IPS-18a (cell line): ENCODE results near the gene DIPK1B.
A peak's percentile ranks its signal among the peaks of the same experiment; 100 is the strongest.

Source experiments
- H3K27ac ChIP-seq: one replicate; pipeline ENCODE4 v1.5.1; 2013; ENCODE audit warnings: low read length
- H3K27me3 ChIP-seq: one replicate; pipeline ENCODE4 v1.6.1; 2013; ENCODE audit warnings: mild to moderate bottlenecking, low read length; ENCODE audit not compliant: control insufficient read depth, insufficient read depth
- H3K36me3 ChIP-seq: one replicate; pipeline ENCODE4 v1.6.1; 2013; ENCODE audit warnings: low read depth, low read length; ENCODE audit not compliant: control insufficient read depth
- H3K4me1 ChIP-seq: one replicate; pipeline ENCODE4 v1.6.1; 2013; ENCODE audit warnings: low read depth, low read length; ENCODE audit not compliant: control insufficient read depth
- H3K4me3 ChIP-seq: one replicate; pipeline ENCODE4 v1.5.1; 2013; ENCODE audit warnings: low read length
- H3K9ac ChIP-seq: one replicate; pipeline ENCODE4 v1.6.1; 2013; ENCODE audit warnings: mild to moderate bottlenecking, low read length, moderate library complexity
- H3K9me3 ChIP-seq: one replicate; pipeline ENCODE4 v1.6.1; 2013; ENCODE audit warnings: low read depth, low read length; ENCODE audit not compliant: control insufficient read depth

DIPK1B gene

GRCh38 chr9:136720898-136721338, 8.5 kb downstream of the DIPK1B start:
- no peak overlapping the region for H3K27ac ChIP-seq
- peaks cover 20% of the 10 kb centered on the region for H3K36me3 ChIP-seq
- no peaks in the 10 kb centered on the region for H3K27me3 ChIP-seq
- no peaks in the 10 kb centered on the region for H3K9me3 ChIP-seq
- H3K9ac ChIP-seq = no peak overlapping the region
- H3K4me1 ChIP-seq = peaks cover 9% of the 10 kb centered on the region
- no peak overlapping the region for H3K4me3 ChIP-seq

DNA sequence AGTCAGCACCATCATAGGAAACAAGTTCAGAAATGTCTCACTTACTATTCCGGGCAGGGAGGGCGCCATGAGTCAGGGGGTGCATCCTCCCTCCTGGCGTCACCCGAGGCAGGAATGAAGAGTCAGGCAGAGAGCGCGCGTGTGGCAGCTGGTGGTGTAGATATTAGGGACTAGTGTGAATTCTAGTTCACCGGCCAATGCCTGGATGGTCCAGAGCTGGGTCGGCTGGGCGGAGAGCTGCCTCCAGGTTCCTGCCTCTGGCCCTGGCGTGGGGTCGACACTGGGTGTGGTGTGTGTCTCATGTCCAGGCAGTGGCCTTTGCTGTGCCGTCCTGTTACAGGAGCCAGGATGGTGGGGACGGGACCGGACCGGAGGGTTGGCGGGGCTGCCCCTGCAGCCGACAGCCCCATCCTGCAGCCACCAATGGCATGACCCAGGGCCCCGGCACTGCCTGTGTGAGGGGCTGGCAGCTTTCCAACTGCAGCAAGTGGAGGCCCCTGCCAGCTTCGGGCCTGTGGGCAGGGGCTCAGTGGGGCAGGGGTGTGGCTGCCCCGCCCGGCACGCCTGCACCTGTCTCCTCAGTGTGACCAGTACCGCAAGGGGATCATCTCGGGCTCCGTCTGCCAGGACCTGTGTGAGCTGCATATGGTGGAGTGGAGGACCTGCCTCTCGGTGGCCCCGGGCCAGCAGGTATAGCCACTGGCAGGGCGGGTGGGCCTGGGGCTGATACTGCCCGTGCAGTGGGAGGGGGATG, 9.1 kb downstream of the DIPK1B start:
- H3K4me3 ChIP-seq = no peak overlapping the region
- peaks cover 25% of the 10 kb centered on the region for H3K36me3 ChIP-seq
- no peaks in the 10 kb centered on the region for H3K27me3 ChIP-seq
- peaks cover 14% of the 10 kb centered on the region for H3K4me1 ChIP-seq
- H3K9me3 ChIP-seq = no peaks in the 10 kb centered on the region
- H3K27ac ChIP-seq = no peak overlapping the region
- no peak overlapping the region for H3K9ac ChIP-seq

DNA sequence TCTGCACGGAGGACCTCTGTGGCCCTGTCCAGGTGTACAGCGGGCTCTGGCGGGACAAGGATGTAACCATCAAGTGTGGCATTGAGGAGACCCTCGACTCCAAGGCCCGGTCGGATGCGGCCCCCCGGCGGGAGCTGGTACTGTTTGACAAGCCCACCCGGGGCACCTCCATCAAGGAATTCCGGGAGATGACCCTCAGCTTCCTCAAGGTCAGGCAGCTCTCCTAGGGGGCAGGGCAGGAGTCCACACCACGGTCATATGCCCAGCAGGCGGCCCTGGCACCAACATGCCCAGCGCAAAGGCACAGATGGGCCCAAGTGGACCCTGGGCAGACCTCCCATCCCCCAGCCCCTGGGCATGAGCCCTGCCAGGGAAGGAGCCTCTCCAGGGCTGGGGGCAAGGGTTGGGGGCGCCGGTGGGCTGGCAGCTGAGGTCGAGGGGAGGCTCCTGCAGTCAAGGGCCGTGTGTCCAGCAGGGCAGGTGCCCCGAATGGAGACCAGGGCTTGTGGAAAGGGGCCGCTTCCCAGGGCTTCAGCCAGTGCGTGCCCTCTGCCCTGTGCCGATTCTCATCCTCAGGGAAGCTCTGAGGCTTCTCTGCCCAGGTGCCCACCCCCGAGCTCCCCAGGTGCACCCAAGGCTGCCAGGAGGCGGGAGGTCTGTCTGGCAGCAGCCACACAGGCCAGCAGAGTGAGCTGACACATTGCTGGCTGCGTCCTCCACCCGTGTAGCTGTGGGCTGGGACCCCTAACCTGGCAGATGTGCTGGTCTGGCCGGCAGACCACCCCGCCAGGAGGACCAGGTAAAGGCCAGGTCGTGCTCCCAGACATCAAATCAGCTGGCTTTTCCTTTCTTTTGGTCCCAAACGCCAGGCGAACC, 10.0 kb downstream of the DIPK1B start:
- H3K9ac ChIP-seq = no peak overlapping the region
- no peaks in the 10 kb centered on the region for H3K27me3 ChIP-seq
- no peak overlapping the region for H3K4me3 ChIP-seq
- H3K27ac ChIP-seq = no peak overlapping the region
- no peaks in the 10 kb centered on the region for H3K9me3 ChIP-seq
- H3K36me3 ChIP-seq = peaks cover 28% of the 10 kb centered on the region
- H3K4me1 ChIP-seq = peaks cover 17% of the 10 kb centered on the region

DNA sequence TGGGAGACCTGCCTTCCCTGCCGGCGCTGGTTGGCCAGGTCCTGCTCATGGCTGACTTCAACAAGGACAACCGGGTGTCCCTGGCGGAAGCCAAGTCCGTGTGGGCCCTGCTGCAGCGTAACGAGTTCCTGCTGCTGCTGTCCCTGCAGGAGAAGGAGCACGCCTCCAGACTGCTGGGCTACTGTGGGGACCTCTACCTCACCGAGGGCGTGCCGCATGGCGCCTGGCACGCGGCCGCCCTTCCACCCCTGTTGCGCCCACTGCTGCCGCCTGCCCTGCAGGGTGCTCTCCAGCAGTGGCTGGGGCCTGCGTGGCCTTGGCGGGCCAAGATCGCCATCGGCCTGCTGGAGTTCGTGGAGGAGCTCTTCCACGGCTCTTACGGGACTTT, 10.6 kb downstream of the DIPK1B start:
- Histone ChIP-seq H3K4me1 (peaks cover 17% of the 10 kb centered on the region), H3K9me3 (no peaks in the 10 kb centered on the region), H3K4me3 (no peak overlapping the region), H3K27ac (no peak overlapping the region), H3K36me3 (peaks cover 28% of the 10 kb centered on the region), H3K9ac (no peak overlapping the region), H3K27me3 (no peaks in the 10 kb centered on the region)

DNA sequence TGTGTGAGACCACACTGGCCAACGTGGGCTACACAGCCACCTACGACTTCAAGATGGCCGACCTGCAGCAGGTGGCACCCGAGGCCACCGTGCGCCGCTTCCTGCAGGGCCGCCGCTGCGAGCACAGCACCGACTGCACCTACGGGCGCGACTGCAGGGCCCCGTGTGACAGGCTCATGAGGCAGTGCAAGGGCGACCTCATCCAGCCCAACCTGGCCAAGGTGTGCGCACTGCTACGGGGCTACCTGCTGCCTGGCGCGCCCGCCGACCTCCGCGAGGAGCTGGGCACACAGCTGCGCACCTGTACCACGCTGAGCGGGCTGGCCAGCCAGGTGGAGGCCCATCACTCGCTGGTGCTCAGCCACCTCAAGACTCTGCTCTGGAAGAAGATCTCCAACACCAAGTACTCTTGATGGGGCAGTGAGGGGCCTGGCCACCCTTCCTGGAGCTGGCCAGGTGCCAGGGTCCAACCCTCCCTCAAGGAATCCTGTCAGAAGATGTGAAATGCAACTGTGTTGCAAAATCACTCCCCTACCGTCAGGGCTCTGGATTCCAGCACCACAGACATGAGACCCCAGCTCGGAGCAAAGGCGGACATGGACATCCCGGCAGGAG, 11.1 kb downstream of the DIPK1B start:
- Histone ChIP-seq H3K9me3 (no peaks in the 10 kb centered on the region), H3K27ac (no peak overlapping the region), H3K4me1 (peaks cover 17% of the 10 kb centered on the region), H3K27me3 (no peaks in the 10 kb centered on the region), H3K9ac (no peak overlapping the region), H3K4me3 (no peak overlapping the region), H3K36me3 (peaks cover 28% of the 10 kb centered on the region)

GRCh38 chr9:136723989-136724388, 11.6 kb downstream of the DIPK1B start:
- Histone ChIP-seq H3K4me1 (peaks cover 17% of the 10 kb centered on the region), H3K4me3 (no peak overlapping the region), H3K27me3 (peaks cover 3% of the 10 kb centered on the region), H3K9ac (no peak overlapping the region), H3K36me3 (peaks cover 28% of the 10 kb centered on the region), H3K9me3 (no peaks in the 10 kb centered on the region), H3K27ac (no peak overlapping the region)

- H3K4me3 ChIP-seq = no peak overlapping the region
- peaks cover 28% of the 10 kb centered on the region for H3K36me3 ChIP-seq
- no peaks in the 10 kb centered on the region for H3K9me3 ChIP-seq
- H3K4me1 ChIP-seq = peaks cover 17% of the 10 kb centered on the region
- peaks cover 11% of the 10 kb centered on the region for H3K27me3 ChIP-seq
- H3K27ac ChIP-seq = no peak overlapping the region
- no peak overlapping the region for H3K9ac ChIP-seq
Observed at GRCh38 chr9:136724772-136725171, 12.4 kb downstream of the DIPK1B start.

- Histone ChIP-seq H3K4me3 (peak overlapping the region; percentile 94), H3K36me3 (peaks cover 28% of the 10 kb centered on the region), H3K27ac (no peak overlapping the region)
Observed at GRCh38 chr9:136725612-136726011, 13.2 kb downstream of the DIPK1B start.

DNA sequence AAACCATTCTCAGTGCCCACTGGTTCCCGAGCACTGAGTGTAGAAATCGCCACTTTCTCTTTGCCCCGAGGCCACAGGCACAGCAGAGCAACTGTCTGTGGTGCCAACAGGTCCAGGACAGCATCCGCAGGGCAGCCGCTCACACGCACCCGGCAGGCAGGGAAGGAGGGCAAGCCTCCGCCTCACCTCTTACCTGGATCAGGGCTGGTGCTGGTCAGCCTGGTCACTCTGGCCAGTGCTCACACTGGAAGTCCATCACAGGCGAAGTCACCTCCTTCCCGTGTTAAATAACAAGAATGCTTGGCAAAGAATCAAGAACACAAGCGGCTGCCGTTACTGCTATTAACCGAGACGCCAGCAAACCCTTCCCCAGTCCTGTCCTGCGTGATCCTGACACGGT, 13.7 kb downstream of the DIPK1B start:
- peaks cover 28% of the 10 kb centered on the region for H3K36me3 ChIP-seq
- peaks cover 11% of the 10 kb centered on the region for H3K27me3 ChIP-seq
- H3K4me1 ChIP-seq = peaks cover 11% of the 10 kb centered on the region
- no peak overlapping the region for H3K27ac ChIP-seq
- H3K9me3 ChIP-seq = no peaks in the 10 kb centered on the region
- H3K4me3 ChIP-seq = peak overlapping the region; percentile 94
- H3K9ac ChIP-seq = no peak overlapping the region

More at GRCh38 chr9:136725612-136726011, 13.2 kb downstream of the DIPK1B start:
- H3K4me1 ChIP-seq = peaks cover 11% of the 10 kb centered on the region
- no peak overlapping the region for H3K9ac ChIP-seq
- peaks cover 11% of the 10 kb centered on the region for H3K27me3 ChIP-seq
- no peaks in the 10 kb centered on the region for H3K9me3 ChIP-seq

DNA sequence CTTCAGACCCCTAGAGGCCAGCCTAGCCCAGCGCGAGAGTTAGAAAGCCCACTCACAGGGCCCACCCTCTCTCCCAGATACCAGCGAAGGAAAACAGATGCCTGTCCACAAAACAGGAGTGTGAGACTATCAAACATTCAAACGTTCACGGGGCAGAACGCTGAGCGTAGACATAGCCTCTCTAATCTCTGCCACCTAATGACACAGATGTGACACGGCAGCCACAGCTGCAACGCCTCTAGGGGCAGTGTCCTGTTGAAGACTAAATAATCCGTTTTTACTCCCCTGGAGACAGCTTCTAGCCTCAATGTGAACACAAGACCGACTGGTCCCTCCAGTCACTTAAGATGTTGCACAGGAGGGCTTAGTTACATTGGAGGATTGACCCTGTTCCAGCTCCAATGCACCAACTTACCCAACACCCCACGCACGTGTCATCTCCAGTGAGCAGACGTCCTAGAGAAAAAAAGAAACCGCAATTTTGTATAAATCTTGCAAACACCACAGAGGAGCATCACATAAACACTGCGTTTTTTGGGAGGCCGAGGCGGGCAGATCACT, 14.3 kb downstream of the DIPK1B start:
- Histone ChIP-seq H3K9ac (peak overlapping the region; percentile 91), H3K27me3 (peaks cover 11% of the 10 kb centered on the region), H3K36me3 (peaks cover 28% of the 10 kb centered on the region), H3K9me3 (no peaks in the 10 kb centered on the region), H3K4me3 (peak overlapping the region; percentile 94), H3K27ac (no peak overlapping the region), H3K4me1 (peaks cover 11% of the 10 kb centered on the region)

- no peak overlapping the region for H3K27ac ChIP-seq
- H3K36me3 ChIP-seq = peaks cover 28% of the 10 kb centered on the region
- peak overlapping the region; percentile 94 for H3K4me3 ChIP-seq
- H3K9ac ChIP-seq = peak overlapping the region; percentile 91
- H3K27me3 ChIP-seq = peaks cover 11% of the 10 kb centered on the region
- peaks cover 11% of the 10 kb centered on the region for H3K4me1 ChIP-seq
- H3K9me3 ChIP-seq = no peaks in the 10 kb centered on the region
Observed at GRCh38 chr9:136728080-136728547, 15.7 kb downstream of the DIPK1B start.
